B cell (primary cell): ENCODE measurements around the gene CHST2. TPM values are rescaled to one million over a fixed set of nuclear protein-coding genes. Genes with fewer than 3 reads are reported as not detected.

Experiments
- ATAC-seq: fragments of 200-7000 bp; cut with Tn5 transposase; one replicate; pipeline ENCODE4 v1.10.0; 2021; ENCODE audit warnings: low read depth, mild to moderate bottlenecking, moderate number of reproducible peaks, moderate library complexity
- CTCF ChIA-PET: fragments of 350-600 bp; sonication (Branson Sonifier 250); formaldehyde crosslinking; loops from one replicate; lab custom pipeline; 2021; ENCODE audit warnings: antibody characterized with exemption, inconsistent platforms; lab: Charles Lee
- POLR2A ChIA-PET: fragments of 350-600 bp; sonication (Branson Sonifier 250); formaldehyde crosslinking; loops from one replicate; lab custom pipeline; 2021; ENCODE audit warnings: antibody characterized with exemption; lab: Charles Lee
- DNase-seq: peaks from one replicate; pipeline ENCODE4 v3.0.0; 2013
- H2AFZ ChIP-seq: 2 replicates; pipeline ENCODE4 v1.6.1; 2012; ENCODE audit warnings: mild to moderate bottlenecking, low read depth, low read length; ENCODE audit not compliant: insufficient read depth, poor library complexity, severe bottlenecking
- H3K27ac ChIP-seq, 2 donors: 1 replicate in 1 of 2; 2 replicates in 1 of 2; pipeline ENCODE4 v1.5.1; 2012 to 2013; ENCODE audit warnings: low read length in 2 of 2, mild to moderate bottlenecking in 2 of 2, moderate library complexity in 1 of 2
- H3K27me3 ChIP-seq, 4 experiments: fragments of 200-600 bp in 1 of 4; sonication (generic) in 1 of 4; replicated peaks in 1 of 4; 1 replicate in 2 of 4; 2 replicates in 2 of 4; pipeline versions ENCODE4 v1.6.1 to v1.7.0; 2013 to 2016; ENCODE audit warnings: low read length in 3 of 4, mild to moderate bottlenecking in 2 of 4, mixed read lengths in 1 of 4, moderate library complexity in 1 of 4; ENCODE audit not compliant: insufficient read depth in 4 of 4, control insufficient read depth in 3 of 4; ENCODE audit errors: control extremely low read depth in 1 of 4
- H3K36me3 ChIP-seq, 2 experiments: replicated peaks in 1 of 2; 1 replicate in 1 of 2; 2 replicates in 1 of 2; pipeline versions ENCODE4 v1.6.1 to v1.7.1; 2013; ENCODE audit warnings: low read length in 1 of 2; ENCODE audit not compliant: insufficient read depth in 2 of 2, control insufficient read depth in 1 of 2; ENCODE audit errors: control extremely low read depth in 1 of 2, extremely low read depth in 1 of 2
- H3K4me1 ChIP-seq, 2 donors: fragments of 200-600 bp in 1 of 2; sonication (generic) in 1 of 2; 1 replicate in 1 of 2; 2 replicates in 1 of 2; pipeline versions ENCODE4 v1.5.1 to v1.6.1; 2013 to 2017; ENCODE audit warnings: low read length in 2 of 2; ENCODE audit not compliant: control insufficient read depth in 2 of 2, insufficient read depth in 2 of 2
- H3K4me2 ChIP-seq: replicated peaks from 2 replicates; pipeline ENCODE3; 2012; ENCODE audit warnings: mild to moderate bottlenecking, low read depth, low read length; ENCODE audit not compliant: poor library complexity, severe bottlenecking
- H3K4me3 ChIP-seq, 5 experiments: fragments of 200-600 bp in 1 of 5; sonication (generic) in 1 of 5; 1 replicate in 3 of 5; 2 replicates in 2 of 5; pipeline versions ENCODE4 v1.5.1 to v1.7.0; 2011 to 2016; ENCODE audit warnings: low read length in 4 of 5, mild to moderate bottlenecking in 4 of 5, low read depth in 2 of 5, control low read depth in 1 of 5, moderate library complexity in 1 of 5; ENCODE audit not compliant: insufficient read depth in 1 of 5; ENCODE audit errors: control extremely low read depth in 1 of 5, extremely low read depth in 1 of 5
- H3K79me2 ChIP-seq: fragments of 200-600 bp; sonication (generic); one replicate; pipeline ENCODE4 v1.6.0; 2016; ENCODE audit warnings: low read length; ENCODE audit not compliant: control insufficient read depth, insufficient read depth
- H3K9ac ChIP-seq: fragments of 200-600 bp; sonication (generic); 2 replicates; pipeline ENCODE4 v1.6.1; 2017; ENCODE audit warnings: mild to moderate bottlenecking, low read length, moderate library complexity
- H3K9me3 ChIP-seq, 3 donors: one replicate each; pipeline versions ENCODE4 v1.6.1 to v1.7.1; 2013; ENCODE audit warnings: low read length in 2 of 3; ENCODE audit not compliant: control insufficient read depth in 2 of 3, insufficient read depth in 1 of 3; ENCODE audit errors: control extremely low read depth in 1 of 3
- H4K20me1 ChIP-seq: 2 replicates; pipeline ENCODE4 v1.6.0; 2012; ENCODE audit warnings: mild to moderate bottlenecking, low read length; ENCODE audit not compliant: insufficient read depth, control insufficient read depth, poor library complexity, severe bottlenecking
- H3K27ac Mint-ChIP-seq: one replicate; pipeline ENCODE4 v1.8.0; 2021; ENCODE audit warnings: mixed read lengths
- H3K27me3 Mint-ChIP-seq: one replicate; pipeline ENCODE4 v1.8.0; 2021; ENCODE audit warnings: mixed read lengths
- H3K4me1 Mint-ChIP-seq: one replicate; pipeline ENCODE4 v1.8.0; 2021; ENCODE audit warnings: mixed read lengths
- H3K4me3 Mint-ChIP-seq: one replicate; pipeline ENCODE4 v1.8.0; 2021; ENCODE audit warnings: mixed read lengths
- H3K9me3 Mint-ChIP-seq: one replicate; pipeline ENCODE4 v1.8.0; 2022; ENCODE audit warnings: mixed read lengths; ENCODE audit not compliant: insufficient read depth
- CTCF ChIP-seq: fragments of 200-600 bp; IDR thresholded peaks from one replicate; pipeline ENCODE4 v1.8.0; 2022; ENCODE audit warnings: antibody characterized with exemption, mild to moderate bottlenecking
- EZH2 ChIP-seq: IDR thresholded peaks from 2 replicates; pipeline ENCODE4 v1.6.1; 2012; ENCODE audit warnings: borderline replicate concordance, low read depth, mild to moderate bottlenecking, moderate library complexity, low read length; ENCODE audit not compliant: insufficient read depth, poor library complexity, severe bottlenecking
- WGBS: methylation state at CpG from one replicate; pipeline ENCODE4 v1.1.5; 2013; ENCODE audit warnings: missing lambda C conversion rate; ENCODE audit not compliant: insufficient coverage; 5-methylcytosine and 5-hydroxymethylcytosine counted together
- intact Hi-C: fragments of 100-400 bp; cut with micrococcal nuclease; formaldehyde crosslinking; loops from one replicate; pipeline ENCODE4 v1.10.0; 2022
- polyA plus RNA-seq: library from polyadenylated mRNA; depleted of rRNA; stranded (reverse); fragments of >200 nt; gene quantifications from 2 replicates; pipeline ENCODE4 v1.2.3, GENCODE V29; 2012
- total RNA-seq, 2 donors: library from RNA; stranded (reverse); fragments of 120-200 nt in 1 of 2; gene quantifications; 1 replicate in 1 of 2; 2 replicates in 1 of 2; pipeline versions ENCODE4 v1.2.3 to v1.2.4, GENCODE V29; 2013 to 2022

The CHST2 gene
- total and polyA plus RNA-seq, 2 donors (not counting 1 experiment from before 2014, with no cell fraction given), result 5.2 to 25.0 TPM

GRCh38 chr3:143173242-143173641 is 53.7 kb downstream of the CHST2 start:
- TF ChIP-seq CTCF (no peak), EZH2 (no peak)
- ChIA-PET CTCF (interaction anchor here (0.9 kb wide), 1 partner anchor 16 kb away, joined by 3 read pairs; no protein-coding TSS in a partner anchor), POLR2A (interaction anchor here (0.6 kb wide), 1 partner anchor 44 kb away, joined by 3 read pairs; no protein-coding TSS in a partner anchor)
- ATAC-seq (no peak), DNase-seq (no peak)
- Mint-ChIP-seq H3K4me1 (peaks cover 40% of the 10 kb centered on the region), H3K27me3 (no peaks in the 10 kb centered on the region), H3K4me3 (no peak overlapping the region), H3K27ac (no peak overlapping the region), H3K9me3 (no peaks in the 10 kb centered on the region)
- WGBS, result no CpG with 5 or more reads among the region's 1 CpG
- H3K4me1 ChIP-seq, result peaks cover 30 to 32% of the 10 kb centered on the region in 2 donors
- no peaks in the 10 kb centered on the region for H4K20me1 ChIP-seq
- H3K4me3 ChIP-seq, result no peak overlapping the region
- no peaks in the 10 kb centered on the region for H3K27me3 ChIP-seq
- H3K9ac ChIP-seq, result no peak overlapping the region
- peaks cover 0 to 9% (median 0%) of the 10 kb centered on the region in 3 donors for H3K9me3 ChIP-seq
- H3K4me2 ChIP-seq, result no peak overlapping the region
- no peak overlapping the region for H2AFZ ChIP-seq
- no peaks in the 10 kb centered on the region for H3K36me3 ChIP-seq
- no peaks in the 10 kb centered on the region for H3K79me2 ChIP-seq
- H3K27ac ChIP-seq, result no peak overlapping the region
- intact Hi-C loops, result no loop called here

Other genes with a start within 250 kb of the CHST2 start
- gene PCOLCE2, start 230.7 kb upstream of the CHST2 start, total RNA-seq, result not detected in 2 replicates
- not detected in 2 replicates for gene PCOLCE2, start 230.7 kb upstream of the CHST2 start, polyA plus RNA-seq
- not detected in 2 replicates for gene PAQR9, start 156.1 kb upstream of the CHST2 start, total RNA-seq
- not detected in 2 replicates for gene PAQR9, start 156.1 kb upstream of the CHST2 start, polyA plus RNA-seq
- 138 and 169 TPM in 2 replicates for gene U2SURP, start 118.2 kb upstream of the CHST2 start, total RNA-seq
- 15.1 and 31.0 TPM in 2 replicates for gene U2SURP, start 118.2 kb upstream of the CHST2 start, polyA plus RNA-seq